OCI-LY1 (cell line): Measurements from ENCODE around the gene MARCHF10.

Source experiments
- CTCF ChIP-seq: fragments of 200-600 bp; sonication (generic), shearing (Covaris generic); IDR thresholded peaks from 2 replicates; pipeline ENCODE4 v1.5.1; 2017; ENCODE audit warnings: mild to moderate bottlenecking, antibody characterized with exemption, low read length, moderate library complexity, mixed read lengths
- EZH2 ChIP-seq: fragments of 200-600 bp; sonication (generic), shearing (Covaris generic); IDR thresholded peaks from 2 replicates; pipeline ENCODE4 v1.8.0; 2017; ENCODE audit warnings: borderline replicate concordance, mixed run types, mild to moderate bottlenecking, antibody characterized with exemption, low read length, moderate library complexity, mixed read lengths

DNA sequence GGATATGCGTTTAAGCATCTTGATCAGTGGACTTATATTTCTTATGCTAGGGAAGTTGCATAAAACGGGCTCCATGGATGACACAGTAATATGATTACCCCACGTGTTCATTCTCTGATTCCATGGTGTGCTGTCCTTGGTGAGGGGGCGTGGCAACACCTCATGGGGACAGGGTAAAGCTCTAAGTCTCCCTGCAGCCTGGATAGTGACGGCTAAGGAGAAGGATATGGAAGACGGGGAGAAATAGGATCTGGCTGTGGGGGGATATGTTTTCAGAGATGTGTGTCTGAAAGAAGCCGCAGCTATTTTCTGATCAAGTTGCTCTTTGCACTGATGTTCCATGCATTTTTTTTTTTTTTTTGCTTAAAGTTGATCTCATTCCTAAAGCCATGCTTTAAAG is 84.3 kb downstream of the MARCHF10 start:
- TF ChIP-seq CTCF = no peak
- no peak for TF ChIP-seq EZH2
